Colonic mucosa (tissue), 4 donors: ENCODE results near the gene IFIT2. TPM values are rescaled to one million over a fixed set of nuclear protein-coding genes. Genes with fewer than 3 reads are reported as not detected.
A peak's percentile ranks its signal among the peaks of the same experiment; 100 is the strongest.

Experiments used
- DNase-seq: peaks from one replicate; pipeline ENCODE4 v3.0.0-alpha.2; 2020
- H3K27ac ChIP-seq: fragments of 200-600 bp; one replicate; pipeline ENCODE4 v1.8.0; 2021
- H3K27me3 ChIP-seq: fragments of 200-600 bp; one replicate; pipeline ENCODE4 v1.8.0; 2021
- H3K36me3 ChIP-seq: fragments of 200-600 bp; one replicate; pipeline ENCODE4 v1.8.0; 2021
- H3K4me1 ChIP-seq: fragments of 200-600 bp; one replicate; pipeline ENCODE4 v1.8.0; 2021; ENCODE audit warnings: mild to moderate bottlenecking
- H3K4me3 ChIP-seq: fragments of 200-600 bp; one replicate; pipeline ENCODE4 v1.8.0; 2021
- H3K9ac ChIP-seq, 2 donors: one replicate each; pipeline ENCODE4 v1.7.0; 2013; ENCODE audit warnings: control low read depth in 2 of 2, low read depth in 2 of 2, low read length in 2 of 2
- H3K9me3 ChIP-seq: fragments of 200-600 bp; one replicate; pipeline ENCODE4 v1.8.0; 2021
- CTCF ChIP-seq: fragments of 200-600 bp; IDR thresholded peaks from one replicate; pipeline ENCODE4 v1.8.0; 2022; ENCODE audit warnings: antibody characterized with exemption, mild to moderate bottlenecking
- intact Hi-C: fragments of 100-400 bp; cut with DNase I; formaldehyde crosslinking; loops from one replicate; pipeline ENCODE4 v1.14.1; 2022
- total RNA-seq, 2 donors: library from RNA; stranded (reverse); fragmentation: NEBNext Ultra II Directional in 1 of 2; extraction: Animal tissue kit (Norgen Biotek cat#: 25700) in 1 of 2; gene quantifications; one replicate each; pipeline ENCODE4 v1.2.1, GENCODE V29; 2021
- donor health status: healthy.
- donor health status: DM: no; HTN: no; CAD: no.
- donor health status: DM: no; HTN: no; CAD: no.

IFIT2 gene
- total RNA-seq, 2 donors from 2014 or later: 4.8 to 7.5 TPM

GRCh38 chr10:89294721-89295239, 7.1 kb upstream of the IFIT2 start:
- no peak for DNase-seq
- H3K4me1 ChIP-seq: no peaks in the 10 kb centered on the region
- no peaks in the 10 kb centered on the region for H3K9me3 ChIP-seq
- intact Hi-C loops: no loop called here
- H3K27ac ChIP-seq: no peak overlapping the region
- H3K27me3 ChIP-seq: no peaks in the 10 kb centered on the region
- no peak overlapping the region for H3K4me3 ChIP-seq
- H3K36me3 ChIP-seq: no peaks in the 10 kb centered on the region
- no peak for TF ChIP-seq CTCF
- no peak overlapping the region for H3K9ac ChIP-seq

- Histone ChIP-seq H3K36me3 (no peaks in the 10 kb centered on the region), H3K27me3 (no peaks in the 10 kb centered on the region), H3K4me3 (no peak overlapping the region), H3K27ac (peak overlapping the region; percentile 49), H3K9me3 (no peaks in the 10 kb centered on the region), H3K9ac (peak overlapping the region in 1 of 2 donors; percentile 26), H3K4me1 (no peaks in the 10 kb centered on the region)
- TF ChIP-seq CTCF: no peak
- intact Hi-C loops: no loop called here
- no peak for DNase-seq
Measured at GRCh38 chr10:89295597-89295996, 6.2 kb upstream of the IFIT2 start.

GRCh38 chr10:89296220-89296648, 5.6 kb upstream of the IFIT2 start:
- DNase-seq: no peak
- no peak overlapping the region for H3K9ac ChIP-seq
- intact Hi-C loops: no loop called here
- no peaks in the 10 kb centered on the region for H3K27me3 ChIP-seq
- H3K4me1 ChIP-seq: no peaks in the 10 kb centered on the region
- H3K4me3 ChIP-seq: no peak overlapping the region
- no peaks in the 10 kb centered on the region for H3K36me3 ChIP-seq
- no peak for TF ChIP-seq CTCF
- H3K9me3 ChIP-seq: no peaks in the 10 kb centered on the region
- peak overlapping the region; percentile 49 for H3K27ac ChIP-seq

- H3K4me3 ChIP-seq: no peak overlapping the region
- no peak for TF ChIP-seq CTCF
- H3K9me3 ChIP-seq: no peaks in the 10 kb centered on the region
- intact Hi-C loops: no loop called here
- no peaks in the 10 kb centered on the region for H3K4me1 ChIP-seq
- no peak for DNase-seq
- no peak overlapping the region for H3K9ac ChIP-seq
- no peaks in the 10 kb centered on the region for H3K27me3 ChIP-seq
- no peak overlapping the region for H3K27ac ChIP-seq
- H3K36me3 ChIP-seq: no peaks in the 10 kb centered on the region
Measured at GRCh38 chr10:89297356-89297755, 4.5 kb upstream of the IFIT2 start.

- Histone ChIP-seq H3K27ac (no peak overlapping the region), H3K9ac (no peak overlapping the region), H3K9me3 (no peaks in the 10 kb centered on the region), H3K4me1 (no peaks in the 10 kb centered on the region), H3K36me3 (no peaks in the 10 kb centered on the region), H3K4me3 (no peak overlapping the region), H3K27me3 (no peaks in the 10 kb centered on the region)
- DNase-seq: no peak
- no peak for TF ChIP-seq CTCF
- intact Hi-C loops: no loop called here
Measured at GRCh38 chr10:89297791-89298190, 4.1 kb upstream of the IFIT2 start.
